ENCODE results near the gene RPUSD1. TPM values are rescaled to one million over a fixed set of nuclear protein-coding genes. Genes with fewer than 3 reads are reported as not detected.

The RPUSD1 gene
- total RNA-seq, 1 donor from 2014 or later: 36.8 TPM

- H3K27me3 Mint-ChIP-seq (ENCODE audit: low read depth): no peaks in the 10 kb centered on the region
- no peak overlapping the region for H3K27ac Mint-ChIP-seq (ENCODE audit: unreplicated experiment)
- no peaks in the 10 kb centered on the region for H3K4me1 Mint-ChIP-seq
- H3K4me3 Mint-ChIP-seq: no peak overlapping the region
- no peaks in the 10 kb centered on the region for H3K36me3 Mint-ChIP-seq (ENCODE audit: low read depth)
- no peak for TF ChIP-seq CTCF (conservative IDR thresholded peaks at IDR 0.05)
- H3K9me3 Mint-ChIP-seq: no peaks in the 10 kb centered on the region
- no peak for DNase-seq (ENCODE audit: low read depth, low spot score)
Observed at GRCh38 chr16:782258-782657, 5.9 kb downstream of the RPUSD1 start.

GRCh38 chr16:781346-782010 lies 6.7 kb downstream of the RPUSD1 start:
- no peak for DNase-seq (ENCODE audit: low read depth, low spot score)
- Mint-ChIP-seq H3K27ac (ENCODE audit: unreplicated experiment) (no peak overlapping the region), H3K4me1 (no peaks in the 10 kb centered on the region), H3K27me3 (ENCODE audit: low read depth) (no peaks in the 10 kb centered on the region), H3K36me3 (ENCODE audit: low read depth) (no peaks in the 10 kb centered on the region), H3K4me3 (no peak overlapping the region), H3K9me3 (no peaks in the 10 kb centered on the region)
- TF ChIP-seq CTCF (conservative IDR thresholded peaks at IDR 0.05): no peak

GRCh38 chr16:780296-780695 lies 7.9 kb downstream of the RPUSD1 start:
- H3K27ac Mint-ChIP-seq (ENCODE audit: unreplicated experiment): no peak overlapping the region
- no peaks in the 10 kb centered on the region for H3K36me3 Mint-ChIP-seq (ENCODE audit: low read depth)
- H3K27me3 Mint-ChIP-seq (ENCODE audit: low read depth): no peaks in the 10 kb centered on the region
- no peak for TF ChIP-seq CTCF (conservative IDR thresholded peaks at IDR 0.05)
- H3K4me1 Mint-ChIP-seq: no peaks in the 10 kb centered on the region
- DNase-seq (ENCODE audit: low read depth, low spot score): no peak
- no peaks in the 10 kb centered on the region for H3K9me3 Mint-ChIP-seq
- no peak overlapping the region for H3K4me3 Mint-ChIP-seq

- H3K36me3 Mint-ChIP-seq (ENCODE audit: low read depth): no peaks in the 10 kb centered on the region
- no peak for TF ChIP-seq CTCF (conservative IDR thresholded peaks at IDR 0.05)
- no peaks in the 10 kb centered on the region for H3K4me1 Mint-ChIP-seq
Observed at GRCh38 chr16:779561-779960, 8.6 kb downstream of the RPUSD1 start.

GRCh38 chr16:778909-779527 lies 9.2 kb downstream of the RPUSD1 start:
- no peaks in the 10 kb centered on the region for H3K9me3 Mint-ChIP-seq
- H3K4me3 Mint-ChIP-seq: no peak overlapping the region
- H3K27ac Mint-ChIP-seq (ENCODE audit: unreplicated experiment): no peak overlapping the region
- DNase-seq (ENCODE audit: low read depth, low spot score): no peak
- H3K27me3 Mint-ChIP-seq (ENCODE audit: low read depth): no peaks in the 10 kb centered on the region
- TF ChIP-seq CTCF (conservative IDR thresholded peaks at IDR 0.05): no peak
- H3K4me1 Mint-ChIP-seq: no peaks in the 10 kb centered on the region
- no peaks in the 10 kb centered on the region for H3K36me3 Mint-ChIP-seq (ENCODE audit: low read depth)

More at GRCh38 chr16:779561-779960, 8.6 kb downstream of the RPUSD1 start:
- no peak overlapping the region for H3K4me3 Mint-ChIP-seq
- DNase-seq (ENCODE audit: low read depth, low spot score): no peak
- no peaks in the 10 kb centered on the region for H3K27me3 Mint-ChIP-seq (ENCODE audit: low read depth)
- H3K9me3 Mint-ChIP-seq: no peaks in the 10 kb centered on the region
- no peak overlapping the region for H3K27ac Mint-ChIP-seq (ENCODE audit: unreplicated experiment)
